Heart right ventricle (tissue), 16 donors: Measurements from ENCODE around the gene HHATL. TPM values are rescaled to one million over a fixed set of nuclear protein-coding genes. Genes with fewer than 3 reads are reported as not detected.

Experiments
- ATAC-seq, 8 donors: fragments of 200-7000 bp; cut with Tn5 transposase; one replicate each; pipeline ENCODE4 v1.9.1; 2020; ENCODE audit warnings: mild to moderate bottlenecking in 8 of 8, moderate library complexity in 8 of 8, moderate number of reproducible peaks in 1 of 8
- DNase-seq, 2 donors: peaks; one replicate each; pipeline ENCODE4 v3.0.0-alpha.2; 2020
- H3K27ac ChIP-seq, 10 donors: fragments of 200-600 bp; sonication (generic) in 2 of 10; one replicate each; pipeline versions ENCODE4 v1.5.0 to v1.8.0; 2020 to 2022; ENCODE audit warnings: mild to moderate bottlenecking in 3 of 10
- H3K27me3 ChIP-seq, 7 donors: fragments of 200-600 bp; one replicate each; pipeline ENCODE4 v1.8.0; 2021 to 2022; ENCODE audit warnings: mild to moderate bottlenecking in 2 of 7
- H3K36me3 ChIP-seq, 9 donors: fragments of 200-600 bp; sonication (generic) in 1 of 9; one replicate each; pipeline versions ENCODE4 v1.5.0 to v1.8.0; 2020 to 2022; ENCODE audit warnings: mild to moderate bottlenecking in 2 of 9
- H3K4me1 ChIP-seq, 9 donors: fragments of 200-600 bp; sonication (generic) in 1 of 9; one replicate each; pipeline versions ENCODE4 v1.5.0 to v1.8.0; 2020 to 2022; ENCODE audit warnings: mild to moderate bottlenecking in 4 of 9
- H3K4me3 ChIP-seq, 10 donors: fragments of 200-600 bp; sonication (generic) in 2 of 10; one replicate each; pipeline versions ENCODE4 v1.5.0 to v1.8.0; 2020 to 2022; ENCODE audit warnings: mild to moderate bottlenecking in 7 of 10, moderate library complexity in 2 of 10
- H3K9me3 ChIP-seq, 11 donors: fragments of 200-600 bp in 10 of 11; sonication (generic) in 2 of 11; one replicate each; pipeline versions ENCODE4 v1.5.0 to v1.8.0; 2013 to 2022; ENCODE audit warnings: mild to moderate bottlenecking in 2 of 11, control low read depth in 1 of 11, moderate library complexity in 1 of 11
- CTCF ChIP-seq, 9 donors: fragments of 200-600 bp; sonication (generic) in 2 of 9; IDR thresholded peaks; one replicate each; pipeline versions ENCODE4 v1.5.0 to v1.8.0; 2021 to 2022; ENCODE audit warnings: antibody characterized with exemption in 9 of 9, mild to moderate bottlenecking in 5 of 9, moderate library complexity in 1 of 9
- WGBS, 2 donors: extraction: QIAGEN DNeasy Blood & Tissue Kit; methylation state at CpG; one replicate each; pipeline ENCODE4 v1.1.7; 2013; ENCODE audit warnings: inconsistent platforms in 1 of 2; 5-methylcytosine and 5-hydroxymethylcytosine counted together
- intact Hi-C, 10 donors: fragments of 100-400 bp; cut with DNase I; formaldehyde crosslinking; loops; one replicate each; pipeline versions ENCODE4 v1.11.1 to v1.14.2; 2022
- polyA plus RNA-seq, 2 donors: library from polyadenylated mRNA; stranded (reverse); fragments of 200-250 nt; gene quantifications; one replicate each; pipeline ENCODE4 v1.2.3, GENCODE V29; 2013
- total RNA-seq, 10 donors: library from RNA; stranded (reverse); fragmentation: NEBNext Ultra II Directional in 3 of 10; extraction: Animal tissue kit (Norgen Biotek cat#: 25700) in 3 of 10; gene quantifications; one replicate each; pipeline versions ENCODE4 v1.2.1 to v1.2.4, GENCODE V29; 2021 to 2023
- donor health status: Arrhythmogenic right ventricular cardiomyopathy.
- donor health status: ischemic (EF 13 %, LVEDD 7.1; RV severe dilation, severe dysfunction).
- donor health status: healthy with polysubstance abuse.
- donor health status: DM: no; HTN: yes; CAD: no.
- donor health status: DM: no; HTN: no; CAD: no.
- donor health status: ischemic (EF 25% LVEDD 6.9; RV normal size, moderate dysfunction).
- donor health status: ischemic (EF 25% LVEDD 5.7; RV mildly dilated, moderate dysfunction).
- donor health status: healthy.
- donor health status: DM: yes; HTN: yes; CAD: no.
- donor health status: Ischemic cardiomyopathy.
- donor health status: ischemic (EF 35%, LVEDD 5.7; RV mildly dilated, moderate dysfunction).
- donor health status: nonischemic (EF 11% LVEDD 7.7; RV severe dilation, severe dysfunction).
- donor health status: DM: yes; HTN: yes; CAD: no.
- donor health status: PGD.
- donor health status: ischemic (EF 29% LVEDD 5.4; RV normal size, mild dysfunction).
- donor health status: nonischemic (EF 23%, LVEDD 6.1; RV moderate dilation, normal function).

HHATL gene
- total and polyA plus RNA-seq, 12 donors: 332 to 2,035 (median 624) TPM

GRCh38 chr3:42709621-42710020, 7.0 kb upstream of the HHATL start:
- Histone ChIP-seq H3K4me3 (no peak overlapping the region), H3K36me3 (no peaks in the 10 kb centered on the region)

GRCh38 chr3:42708611-42709151, 6.1 kb upstream of the HHATL start:
- DNase-seq (no peak), ATAC-seq (no peak)
- H3K27ac ChIP-seq: no peak overlapping the region
- WGBS, 2 donors: 88 to 94% methylated on average over 10 of the region's 10 CpGs
- H3K27me3 ChIP-seq: no peaks in the 10 kb centered on the region
- H3K36me3 ChIP-seq: no peaks in the 10 kb centered on the region
- TF ChIP-seq CTCF (IDR thresholded peaks at IDR 0.05): no peak
- intact Hi-C loops: no loop called here
- no peaks in the 10 kb centered on the region for H3K9me3 ChIP-seq
- H3K4me3 ChIP-seq: no peak overlapping the region
- peaks cover 0 to 31% (median 12%) of the 10 kb centered on the region in 9 donors for H3K4me1 ChIP-seq

More at GRCh38 chr3:42709621-42710020, 7.0 kb upstream of the HHATL start:
- peaks cover 0 to 21% (median 8%) of the 10 kb centered on the region in 9 donors for H3K4me1 ChIP-seq
- ATAC-seq: no peak
- H3K27ac ChIP-seq: no peak overlapping the region
- no peak for DNase-seq
- no peaks in the 10 kb centered on the region for H3K9me3 ChIP-seq
- TF ChIP-seq CTCF (IDR thresholded peaks at IDR 0.05): no peak
- 92 to 94% methylated on average over 10 of the region's 10 CpGs for WGBS, 2 donors
- no peaks in the 10 kb centered on the region for H3K27me3 ChIP-seq
- intact Hi-C loops: no loop called here

DNA sequence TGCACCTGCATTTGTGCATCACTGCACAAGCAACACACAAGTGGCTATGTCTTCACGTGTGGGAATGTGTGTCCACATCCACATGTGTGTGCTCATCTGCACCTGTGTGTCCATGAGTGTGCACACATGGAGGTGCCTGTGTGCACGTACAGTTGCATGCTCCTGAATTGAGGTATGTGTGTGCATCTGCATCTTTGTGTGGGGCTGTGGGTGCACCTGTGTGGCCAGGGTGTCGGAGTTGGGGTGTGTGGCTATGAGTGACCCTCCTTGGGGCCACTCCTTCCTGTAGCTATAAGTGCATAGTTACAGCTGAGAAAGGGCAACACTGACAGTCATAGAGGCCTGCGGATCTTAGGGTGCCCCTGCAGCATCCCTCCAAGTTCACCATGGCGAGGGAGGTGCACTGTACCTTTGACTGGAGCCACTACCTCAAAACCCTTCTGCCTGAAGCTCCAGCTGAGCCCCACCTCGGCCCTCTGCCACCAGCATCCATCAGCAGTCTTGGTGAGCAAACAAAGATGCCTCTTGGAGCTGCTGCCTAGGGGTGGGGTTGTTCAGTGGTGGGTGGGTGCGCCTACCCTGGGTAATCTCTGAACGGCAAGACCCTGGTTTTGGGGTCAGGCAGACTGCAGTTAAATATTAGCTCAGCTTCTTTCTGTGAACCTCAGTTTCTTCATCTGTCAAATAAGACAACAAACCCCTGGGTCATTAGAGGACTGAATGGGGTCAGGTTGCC, 5.2 kb upstream of the HHATL start:
- ATAC-seq (no peak), DNase-seq (no peak)
- 83 to 84% methylated on average over 8 of the region's 8 CpGs for WGBS, 2 donors

More for the DNA sequence above, 5.2 kb upstream of the HHATL start:
- intact Hi-C loops: no loop called here
- Histone ChIP-seq H3K9me3 (no peaks in the 10 kb centered on the region), H3K27me3 (no peaks in the 10 kb centered on the region), H3K36me3 (no peaks in the 10 kb centered on the region), H3K4me3 (no peak overlapping the region), H3K27ac (no peak overlapping the region), H3K4me1 (peaks cover 0 to 40% (median 17%) of the 10 kb centered on the region in 9 donors)
- TF ChIP-seq CTCF (IDR thresholded peaks at IDR 0.05): no peak
